HG02840 (cell line): ENCODE results near the gene KLHL22.
"Not testable (repeated sequence)": the region's sequence is repeated elsewhere in the genome, so short reads cannot be mapped to it uniquely, and the experiment has no call there.

ENCODE experiments used
- ATAC-seq: cut with Tn5 transposase; IDR thresholded peaks from one replicate; pipeline ENCODE4 v1.9.1; 2021; ENCODE audit warnings: mild to moderate bottlenecking, moderate library complexity, moderate number of reproducible peaks; ENCODE audit not compliant: unreplicated experiment, low FRiP score

Gene KLHL22

GRCh38 chr22:20471126-20471833 lies 24.3 kb downstream of the KLHL22 start:
- no peak for ATAC-seq

- not testable (repeated sequence) for ATAC-seq
These were observed 25.1 kb downstream of the KLHL22 start for GRCh38 chr22:20470525-20470924.

GRCh38 chr22:20469110-20469868 lies 26.3 kb downstream of the KLHL22 start:
- ATAC-seq: no peak

- ATAC-seq: no peak
These were observed 28.8 kb downstream of the KLHL22 start for GRCh38 chr22:20466659-20467379.

- ATAC-seq: no peak
These were observed 29.9 kb downstream of the KLHL22 start for GRCh38 chr22:20465759-20466077.

- no peak for ATAC-seq
These were observed 30.5 kb downstream of the KLHL22 start for GRCh38 chr22:20464912-20465758.

GRCh38 chr22:20464096-20464614 lies 31.4 kb downstream of the KLHL22 start:
- no peak for ATAC-seq

- no peak for ATAC-seq
These were observed 32.1 kb downstream of the KLHL22 start for GRCh38 chr22:20463324-20464095.

GRCh38 chr22:20459862-20460261 lies 35.7 kb downstream of the KLHL22 start:
- ATAC-seq: no peak

- ATAC-seq: no peak
These were observed 36.4 kb downstream of the KLHL22 start for GRCh38 chr22:20459152-20459542.

- no peak for ATAC-seq
These were observed 37.0 kb downstream of the KLHL22 start for GRCh38 chr22:20458530-20459151.

- ATAC-seq: no peak
These were observed 37.9 kb downstream of the KLHL22 start for GRCh38 chr22:20457506-20458240.

- no peak for ATAC-seq
These were observed 38.9 kb downstream of the KLHL22 start for GRCh38 chr22:20456722-20457076.

GRCh38 chr22:20456064-20456721 lies 39.4 kb downstream of the KLHL22 start:
- no peak for ATAC-seq

- ATAC-seq: no peak
These were observed 39.9 kb downstream of the KLHL22 start for GRCh38 chr22:20455709-20456063.

- ATAC-seq: no peak
These were observed 42.4 kb downstream of the KLHL22 start for GRCh38 chr22:20453222-20453621.

GRCh38 chr22:20451920-20452319 lies 43.7 kb downstream of the KLHL22 start:
- ATAC-seq: no peak

GRCh38 chr22:20451129-20451778 lies 44.3 kb downstream of the KLHL22 start:
- not testable (repeated sequence) for ATAC-seq
